LNCaP clone FGC (cell line): Measurements from ENCODE around the gene PRMT5.

Experiments used
- DNase-seq: peaks from one replicate; pipeline ENCODE4 v3.0.0-alpha.2; 2011; ENCODE audit warnings: low read depth
- H3K4me3 ChIP-seq: 2 replicates; pipeline ENCODE4 v1.5.1; 2011; ENCODE audit warnings: mild to moderate bottlenecking, low read depth, low read length, control low read depth
- TF ChIP-seq, protein P1 (sequence below): IDR thresholded peaks from 2 replicates; pipeline ENCODE4 v1.5.1; 2012; ENCODE audit warnings: mild to moderate bottlenecking; ENCODE audit not compliant: control insufficient read depth, insufficient read depth; ENCODE audit errors: extremely low read depth

Gene PRMT5

DNA sequence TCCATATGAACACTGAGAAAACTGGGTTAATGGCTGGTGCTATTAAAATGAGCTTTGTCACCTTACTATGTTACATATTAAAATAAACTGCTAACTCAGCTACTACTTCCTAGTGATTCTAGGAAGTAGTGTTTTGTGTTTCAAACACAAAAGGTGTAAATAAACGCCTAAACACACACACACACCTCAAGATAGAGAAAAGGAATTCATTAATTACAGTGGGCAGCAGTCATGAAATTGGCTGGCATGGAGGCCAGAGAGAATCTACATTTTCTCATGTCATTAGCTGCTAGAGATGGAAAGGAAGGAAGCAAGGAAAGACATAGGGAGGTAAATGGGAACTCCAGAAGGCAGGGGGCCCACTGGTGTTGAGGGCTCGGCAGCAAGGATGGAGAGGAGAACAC is 787 bp upstream of the PRMT5 start:
- no peak for DNase-seq
- peak overlapping the region; percentile 93 for H3K4me3 ChIP-seq
- TF ChIP-seq, protein P1, sequence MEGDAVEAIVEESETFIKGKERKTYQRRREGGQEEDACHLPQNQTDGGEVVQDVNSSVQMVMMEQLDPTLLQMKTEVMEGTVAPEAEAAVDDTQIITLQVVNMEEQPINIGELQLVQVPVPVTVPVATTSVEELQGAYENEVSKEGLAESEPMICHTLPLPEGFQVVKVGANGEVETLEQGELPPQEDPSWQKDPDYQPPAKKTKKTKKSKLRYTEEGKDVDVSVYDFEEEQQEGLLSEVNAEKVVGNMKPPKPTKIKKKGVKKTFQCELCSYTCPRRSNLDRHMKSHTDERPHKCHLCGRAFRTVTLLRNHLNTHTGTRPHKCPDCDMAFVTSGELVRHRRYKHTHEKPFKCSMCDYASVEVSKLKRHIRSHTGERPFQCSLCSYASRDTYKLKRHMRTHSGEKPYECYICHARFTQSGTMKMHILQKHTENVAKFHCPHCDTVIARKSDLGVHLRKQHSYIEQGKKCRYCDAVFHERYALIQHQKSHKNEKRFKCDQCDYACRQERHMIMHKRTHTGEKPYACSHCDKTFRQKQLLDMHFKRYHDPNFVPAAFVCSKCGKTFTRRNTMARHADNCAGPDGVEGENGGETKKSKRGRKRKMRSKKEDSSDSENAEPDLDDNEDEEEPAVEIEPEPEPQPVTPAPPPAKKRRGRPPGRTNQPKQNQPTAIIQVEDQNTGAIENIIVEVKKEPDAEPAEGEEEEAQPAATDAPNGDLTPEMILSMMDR: no peak

DNA sequence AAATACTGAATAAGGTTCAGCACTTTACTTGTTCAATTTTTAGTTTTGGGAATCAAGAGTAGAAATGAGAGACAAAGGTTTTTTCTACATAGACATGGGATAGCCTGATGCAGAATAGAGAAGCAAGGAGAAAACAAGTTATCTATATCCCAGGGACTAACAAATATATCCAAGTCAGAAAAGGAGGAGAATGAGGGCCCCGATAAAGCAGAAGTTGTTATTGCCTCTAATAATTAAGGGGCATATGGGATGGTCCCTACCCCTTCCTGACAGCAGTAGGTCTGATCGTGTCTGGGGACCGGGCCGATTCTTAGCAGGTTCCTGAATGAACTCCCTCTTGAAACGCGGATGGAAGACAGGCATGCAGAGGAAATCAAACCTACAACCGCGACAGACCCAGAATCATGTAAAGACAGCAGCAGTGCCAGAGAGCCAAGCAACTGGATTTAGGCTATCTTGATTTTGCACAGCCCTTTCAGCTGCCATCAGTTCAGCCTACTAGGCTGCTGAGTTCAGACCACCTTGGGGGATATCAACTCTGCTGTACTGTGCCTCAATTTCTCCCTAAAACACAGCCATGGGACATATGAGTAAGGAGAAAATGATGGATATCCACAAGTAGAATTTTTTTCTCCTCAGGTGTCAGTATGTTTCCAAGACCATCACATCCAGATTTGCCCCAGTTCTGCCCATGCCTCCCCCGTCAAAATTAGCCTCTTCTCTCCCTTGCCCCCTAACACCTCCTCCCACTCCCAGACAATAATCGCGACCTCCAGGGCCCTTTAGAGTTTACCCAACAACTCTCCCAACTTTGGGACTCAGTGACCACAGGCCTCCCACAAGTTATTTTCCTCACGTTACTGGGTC is 706 bp downstream of the PRMT5 start:
- TF ChIP-seq, protein P1: no peak
- peak overlapping the region; percentile 93 for H3K4me3 ChIP-seq
- no peak for DNase-seq

DNA sequence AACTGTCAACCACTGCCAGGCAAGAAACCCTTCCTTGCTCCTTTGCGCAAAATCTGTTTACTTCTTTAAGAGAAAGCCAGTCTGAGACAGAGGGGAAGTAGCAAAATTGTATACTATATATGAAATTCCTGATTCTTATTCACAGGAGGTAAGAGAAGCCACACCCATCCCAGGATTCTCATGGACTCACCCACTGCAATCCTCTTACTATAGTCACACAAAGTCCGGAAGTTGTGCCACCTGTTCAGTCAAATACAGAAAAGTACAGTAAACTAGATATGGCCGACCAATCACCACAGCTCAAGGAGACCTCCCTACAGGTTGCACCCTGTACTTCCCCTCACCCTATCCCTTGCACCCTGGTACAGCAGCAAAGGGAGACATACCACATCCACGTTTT is 2.9 kb downstream of the PRMT5 start:
- TF ChIP-seq, protein P1: no peak
- no peak for DNase-seq
- no peak overlapping the region for H3K4me3 ChIP-seq

DNA sequence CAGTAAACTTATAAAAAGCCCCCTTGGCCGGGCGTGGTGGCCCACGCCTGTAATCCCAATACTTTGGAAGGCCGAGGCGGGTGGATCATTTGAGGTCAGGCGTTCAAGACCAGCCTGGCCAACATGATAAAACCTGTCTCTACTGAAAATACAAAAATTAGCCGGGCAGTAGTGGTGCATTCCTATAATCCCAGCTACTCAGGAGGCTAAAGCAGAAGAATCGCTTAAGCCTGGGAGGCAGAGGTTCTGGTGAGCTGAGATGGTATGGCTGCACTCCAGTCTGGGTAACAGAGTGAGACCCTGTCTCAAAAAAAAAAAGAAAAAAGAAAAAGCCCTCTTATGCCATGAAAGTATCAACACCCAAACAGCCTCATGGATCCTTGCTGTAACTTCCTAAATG is 3.7 kb downstream of the PRMT5 start:
- no peak for DNase-seq
- TF ChIP-seq, protein P1: no peak
- no peak overlapping the region for H3K4me3 ChIP-seq

DNA sequence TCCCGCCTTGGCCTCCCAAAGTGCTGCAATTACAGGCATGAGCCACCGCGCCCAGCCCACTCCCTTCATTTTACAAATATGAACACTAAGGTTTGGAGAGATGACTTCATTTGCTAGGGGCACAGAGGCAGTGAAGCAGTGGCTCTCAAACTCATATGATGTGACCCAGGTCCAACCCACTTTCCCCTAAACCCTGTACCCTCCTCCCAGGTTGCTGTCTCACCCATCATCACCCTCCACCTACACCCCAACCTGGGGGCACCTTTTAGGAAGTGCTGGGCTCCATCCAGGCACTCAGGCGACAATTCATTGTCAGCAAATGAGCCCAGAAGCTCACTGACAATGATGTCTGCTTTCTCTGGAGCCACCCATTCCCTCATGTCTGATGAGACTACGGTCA is 5.4 kb downstream of the PRMT5 start:
- DNase-seq: no peak
- TF ChIP-seq, protein P1: no peak
- H3K4me3 ChIP-seq: no peak overlapping the region

DNA sequence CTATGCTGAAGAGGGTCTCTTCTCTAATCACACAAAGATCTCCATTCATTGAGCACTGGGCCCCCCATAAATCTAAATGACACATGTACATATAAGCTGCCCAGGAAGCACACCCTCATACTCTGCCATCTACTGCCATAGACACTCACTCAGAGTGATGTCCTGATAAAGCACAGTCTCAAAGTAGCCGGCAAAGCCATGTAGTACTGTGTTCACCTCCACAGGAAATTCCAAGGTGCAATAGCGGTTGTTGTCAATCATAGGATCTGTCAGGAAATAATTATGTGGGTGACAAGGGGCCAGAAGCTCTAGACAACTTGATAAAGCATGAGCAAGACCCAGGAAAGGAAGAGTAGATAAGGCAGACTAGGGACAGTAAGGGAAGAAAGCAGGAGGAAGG is 6.9 kb downstream of the PRMT5 start:
- TF ChIP-seq, protein P1: no peak
- no peak overlapping the region for H3K4me3 ChIP-seq
- no peak for DNase-seq

DNA sequence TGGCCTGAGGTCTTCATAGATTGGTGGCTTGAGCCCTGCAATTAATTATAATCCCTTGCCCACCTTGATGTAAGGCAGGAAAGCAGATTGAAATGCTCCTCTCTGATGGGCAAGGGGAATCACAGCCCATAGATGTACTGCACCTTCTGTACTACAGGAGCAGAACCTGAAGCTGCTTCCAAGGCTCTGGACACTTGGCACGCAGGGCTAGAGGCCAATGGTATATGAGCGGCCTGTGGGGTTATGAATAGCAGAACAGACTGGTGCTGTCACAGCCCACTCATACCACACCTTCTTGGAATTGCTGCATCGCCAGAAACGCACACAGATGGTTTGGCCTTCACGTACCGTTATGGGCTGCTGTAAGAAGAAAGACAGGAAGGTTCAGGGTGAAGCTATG is 8.5 kb downstream of the PRMT5 start:
- TF ChIP-seq, protein P1: no peak
- DNase-seq: no peak
- H3K4me3 ChIP-seq: no peak overlapping the region
